Mesenchymal stem cell (in vitro differentiated cells and primary cell): Measurements from ENCODE around the gene CUBN.
A peak's percentile ranks its signal among the peaks of the same experiment; 100 is the strongest.

Source experiments
- DNase-seq: peaks from one replicate; pipeline ENCODE4 v3.0.0-alpha.2; 2013
- H2AFZ ChIP-seq: one replicate; pipeline ENCODE4 v1.6.1; 2013; ENCODE audit warnings: low read depth, mild to moderate bottlenecking, control low read depth, inconsistent platforms, low read length, moderate library complexity
- H2AK5ac ChIP-seq: 2 replicates; pipeline ENCODE4 v1.6.1; 2013; ENCODE audit warnings: low read length, moderate library complexity, mild to moderate bottlenecking, inconsistent platforms; ENCODE audit not compliant: severe bottlenecking
- H2BK120ac ChIP-seq: one replicate; pipeline ENCODE4 v1.6.1; 2013; ENCODE audit warnings: low read depth, mild to moderate bottlenecking, inconsistent platforms, low read length, moderate library complexity
- H2BK12ac ChIP-seq, 2 experiments: one replicate each; pipeline ENCODE4 v1.6.1; 2013; ENCODE audit warnings: inconsistent platforms in 2 of 2, low read length in 2 of 2, mild to moderate bottlenecking in 2 of 2, moderate library complexity in 2 of 2, control low read depth in 1 of 2
- H2BK15ac ChIP-seq: one replicate; pipeline ENCODE4 v1.6.1; 2013; ENCODE audit warnings: mild to moderate bottlenecking, low read depth, inconsistent platforms; ENCODE audit not compliant: poor library complexity, severe bottlenecking
- H2BK5ac ChIP-seq: 2 replicates; pipeline ENCODE4 v1.6.1; 2013; ENCODE audit warnings: low read depth, mild to moderate bottlenecking, low read length, control low read depth, inconsistent platforms; ENCODE audit not compliant: poor library complexity, severe bottlenecking
- H3K14ac ChIP-seq, 2 experiments: one replicate each; pipeline ENCODE4 v1.6.1; 2013; ENCODE audit warnings: inconsistent platforms in 2 of 2, low read length in 2 of 2, control low read depth in 1 of 2, mild to moderate bottlenecking in 1 of 2, moderate library complexity in 1 of 2
- H3K18ac ChIP-seq, 2 experiments: one replicate each; pipeline ENCODE4 v1.6.1; 2013; ENCODE audit warnings: inconsistent platforms in 2 of 2, low read length in 2 of 2, control low read depth in 1 of 2, low read depth in 1 of 2, mild to moderate bottlenecking in 1 of 2
- H3K23ac ChIP-seq, 2 experiments: one replicate each; pipeline ENCODE4 v1.6.1; 2013; ENCODE audit warnings: inconsistent platforms in 2 of 2, low read length in 2 of 2, mild to moderate bottlenecking in 2 of 2, moderate library complexity in 2 of 2, control low read depth in 1 of 2
- H3K27ac ChIP-seq: 2 replicates; pipeline ENCODE4 v1.5.1; 2013; ENCODE audit warnings: mild to moderate bottlenecking, moderate library complexity, low read length, control low read depth, inconsistent platforms; ENCODE audit not compliant: poor library complexity, severe bottlenecking
- H3K27me3 ChIP-seq, 2 experiments: 2 replicates each; pipeline versions ENCODE4 v1.6.1 to v1.7.0; 2013; ENCODE audit warnings: low read length in 2 of 2, mild to moderate bottlenecking in 2 of 2, moderate library complexity in 2 of 2, control low read depth in 1 of 2, inconsistent platforms in 1 of 2; ENCODE audit not compliant: control insufficient read depth in 1 of 2, insufficient read depth in 1 of 2
- H3K36me3 ChIP-seq, 2 experiments: 2 replicates each; pipeline versions ENCODE4 v1.6.1 to v1.7.0; 2013; ENCODE audit warnings: low read length in 2 of 2, control low read depth in 1 of 2, inconsistent platforms in 1 of 2, low read depth in 1 of 2, mild to moderate bottlenecking in 1 of 2; ENCODE audit not compliant: insufficient read depth in 2 of 2, control insufficient read depth in 1 of 2
- H3K4ac ChIP-seq, 2 experiments: one replicate each; pipeline ENCODE4 v1.6.1; 2013; ENCODE audit warnings: inconsistent platforms in 2 of 2, low read length in 2 of 2, mild to moderate bottlenecking in 2 of 2, moderate library complexity in 2 of 2, control low read depth in 1 of 2, low read depth in 1 of 2
- H3K4me1 ChIP-seq: 2 replicates; pipeline ENCODE4 v1.6.1; 2013; ENCODE audit warnings: low read depth, low read length, control low read depth; ENCODE audit not compliant: control insufficient read depth, insufficient read depth
- H3K4me2 ChIP-seq: 2 replicates; pipeline ENCODE4 v1.6.1; 2013; ENCODE audit warnings: low read length, mild to moderate bottlenecking, inconsistent platforms; ENCODE audit not compliant: poor library complexity, severe bottlenecking
- H3K4me3 ChIP-seq, 2 experiments: 2 replicates each; pipeline versions ENCODE4 v1.5.1 to v1.7.0; 2013; ENCODE audit warnings: low read length in 2 of 2, mild to moderate bottlenecking in 2 of 2, control low read depth in 1 of 2, low read depth in 1 of 2; ENCODE audit not compliant: insufficient read depth in 1 of 2
- H3K79me1 ChIP-seq: replicated peaks from 2 replicates; pipeline ENCODE4 v1.6.1; 2013; ENCODE audit warnings: mild to moderate bottlenecking, control low read depth, low read length, inconsistent platforms; ENCODE audit not compliant: poor library complexity, severe bottlenecking
- H3K9ac ChIP-seq: 2 replicates; pipeline ENCODE4 v1.7.0; 2013; ENCODE audit warnings: mild to moderate bottlenecking, low read length, moderate library complexity
- H3K9me3 ChIP-seq: 2 replicates; pipeline ENCODE4 v1.7.0; 2013; ENCODE audit warnings: mild to moderate bottlenecking, low read length; ENCODE audit not compliant: control insufficient read depth
- H4K8ac ChIP-seq: one replicate; pipeline ENCODE4 v1.6.1; 2013; ENCODE audit warnings: inconsistent platforms, mild to moderate bottlenecking, low read length, moderate library complexity
- H4K91ac ChIP-seq: one replicate; pipeline ENCODE4 v1.6.1; 2013; ENCODE audit warnings: mild to moderate bottlenecking, low read length, inconsistent platforms
- WGBS: methylation state at CpG from one replicate; pipeline ENCODE4 v1.1.7; 2013; ENCODE audit warnings: mixed read lengths; 5-methylcytosine and 5-hydroxymethylcytosine counted together

The CUBN gene

GRCh38 chr10:16789765-16790164, 339.8 kb downstream of the CUBN start:
- H3K4me2 ChIP-seq, result no peak overlapping the region
- no peaks in the 10 kb centered on the region for H3K27me3 ChIP-seq
- H3K18ac ChIP-seq, result no peak overlapping the region
- no peak overlapping the region for H4K91ac ChIP-seq
- no peaks in the 10 kb centered on the region for H3K9me3 ChIP-seq
- no peak overlapping the region for H2BK15ac ChIP-seq
- no peak for DNase-seq
- no peak overlapping the region for H2BK5ac ChIP-seq
- H2BK120ac ChIP-seq, result no peak overlapping the region
- H3K9ac ChIP-seq, result no peak overlapping the region
- H3K4me3 ChIP-seq, result no peak overlapping the region
- H3K23ac ChIP-seq, result no peak overlapping the region
- no peak overlapping the region for H2AFZ ChIP-seq
- 89% methylated on average over 4 of the region's 4 CpGs for WGBS
- peaks cover 44% of the 10 kb centered on the region for H3K79me1 ChIP-seq
- no peak overlapping the region for H3K14ac ChIP-seq
- H4K8ac ChIP-seq, result no peak overlapping the region
- H2AK5ac ChIP-seq, result no peak overlapping the region
- H3K4me1 ChIP-seq, result peaks cover 3% of the 10 kb centered on the region
- H3K27ac ChIP-seq, result peak overlapping the region; percentile 46
- no peak overlapping the region for H3K4ac ChIP-seq
- peaks cover 2 to 41% of the 10 kb centered on the region in 2 experiments for H3K36me3 ChIP-seq
- H2BK12ac ChIP-seq, result no peak overlapping the region

- Histone ChIP-seq H3K23ac (no peak overlapping the region), H3K9me3 (no peaks in the 10 kb centered on the region), H3K4me2 (peak overlapping the region; percentile 10), H2BK120ac (no peak overlapping the region), H2AK5ac (no peak overlapping the region), H3K4ac (no peak overlapping the region), H3K9ac (no peak overlapping the region), H2BK15ac (no peak overlapping the region), H3K18ac (no peak overlapping the region), H2AFZ (no peak overlapping the region), H2BK12ac (no peak overlapping the region), H3K4me1 (peaks cover 3% of the 10 kb centered on the region), H3K79me1 (peaks cover 49% of the 10 kb centered on the region), H4K8ac (no peak overlapping the region), H3K27me3 (no peaks in the 10 kb centered on the region), H3K14ac (no peak overlapping the region), H3K4me3 (no peak overlapping the region), H3K36me3 (peaks cover 2 to 41% of the 10 kb centered on the region in 2 experiments), H4K91ac (no peak overlapping the region), H2BK5ac (no peak overlapping the region), H3K27ac (peak overlapping the region; percentile 46)
- 80% methylated on average over 7 of the region's 7 CpGs for WGBS
- DNase-seq, result no peak
These were observed 340.4 kb downstream of the CUBN start for GRCh38 chr10:16789261-16789660.

DNA sequence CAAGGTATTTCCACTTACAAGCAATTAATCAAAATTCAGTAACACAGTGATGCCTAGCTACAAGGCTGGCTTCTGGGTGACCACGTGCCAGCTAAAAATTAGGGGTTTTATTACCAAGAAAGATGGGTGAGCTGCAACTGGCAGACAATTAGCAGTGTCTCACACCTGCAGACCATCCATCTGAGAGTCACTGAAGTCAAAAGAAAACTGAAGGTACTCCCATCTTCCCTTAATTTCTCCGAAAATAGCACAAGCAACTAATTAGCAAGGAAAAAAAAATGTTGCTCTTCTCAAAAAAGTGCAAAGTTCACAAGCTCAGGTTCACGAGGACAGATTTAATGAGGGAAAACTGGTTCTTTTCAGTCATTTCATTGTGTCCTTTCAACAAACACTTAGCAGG, 340.8 kb downstream of the CUBN start:
- Histone ChIP-seq H2AFZ (no peak overlapping the region), H3K9me3 (no peaks in the 10 kb centered on the region), H3K79me1 (peaks cover 49% of the 10 kb centered on the region), H4K91ac (no peak overlapping the region), H2BK12ac (no peak overlapping the region), H3K4me1 (peaks cover 3% of the 10 kb centered on the region), H2BK5ac (no peak overlapping the region), H3K14ac (no peak overlapping the region), H3K23ac (no peak overlapping the region), H3K27ac (no peak overlapping the region), H3K4ac (no peak overlapping the region), H2BK15ac (no peak overlapping the region), H3K18ac (no peak overlapping the region), H3K36me3 (peaks cover 2 to 38% of the 10 kb centered on the region in 2 experiments), H2AK5ac (no peak overlapping the region), H3K4me2 (no peak overlapping the region), H2BK120ac (no peak overlapping the region), H4K8ac (no peak overlapping the region), H3K4me3 (no peak overlapping the region), H3K27me3 (no peaks in the 10 kb centered on the region), H3K9ac (no peak overlapping the region)
- no peak for DNase-seq
- 96% methylated on average over 3 of the region's 3 CpGs for WGBS

GRCh38 chr10:16788125-16788524, 341.5 kb downstream of the CUBN start:
- Histone ChIP-seq H3K27me3 (no peaks in the 10 kb centered on the region), H3K4ac (no peak overlapping the region), H2BK12ac (no peak overlapping the region), H3K4me1 (peaks cover 3% of the 10 kb centered on the region), H3K4me3 (no peak overlapping the region), H2BK15ac (no peak overlapping the region), H3K9ac (no peak overlapping the region), H3K79me1 (peaks cover 50% of the 10 kb centered on the region), H4K8ac (no peak overlapping the region), H2BK120ac (no peak overlapping the region), H3K27ac (no peak overlapping the region), H3K4me2 (no peak overlapping the region), H4K91ac (no peak overlapping the region), H3K36me3 (peaks cover 2 to 34% of the 10 kb centered on the region in 2 experiments), H3K23ac (no peak overlapping the region), H3K18ac (no peak overlapping the region), H2AK5ac (no peak overlapping the region), H3K9me3 (no peaks in the 10 kb centered on the region), H3K14ac (no peak overlapping the region), H2BK5ac (no peak overlapping the region), H2AFZ (no peak overlapping the region)
- no peak for DNase-seq
- 99% methylated on average over 6 of the region's 6 CpGs for WGBS
